ENCODE data around the gene IDH2. TPM values are rescaled to one million over a fixed set of nuclear protein-coding genes. Genes with fewer than 3 reads are reported as not detected.

Gene IDH2
- total and polyA plus RNA-seq, 4 donors = 149 to 339 (median 298) TPM

GRCh38 chr15:90038632-90039095, 63.6 kb downstream of the IDH2 start:
- peaks cover 25 to 50% (median 38%) of the 10 kb centered on the region in 4 donors for H3K4me1 ChIP-seq (ENCODE audit: control insufficient read depth in 4 of 4, insufficient read depth in 4 of 4, low read length in 3 of 4)
- no peaks in the 10 kb centered on the region for H3K27me3 ChIP-seq (ENCODE audit: control insufficient read depth in 4 of 4, insufficient read depth in 4 of 4, low read length in 3 of 4)
- H3K36me3 ChIP-seq (ENCODE audit: control insufficient read depth in 4 of 4, insufficient read depth in 3 of 4, low read depth in 1 of 4, low read length in 3 of 4) = no peaks in the 10 kb centered on the region
- H3K4me3 ChIP-seq (ENCODE audit: low read depth in 1 of 3, low read length in 3 of 3) = no peak overlapping the region
- 26% methylated on average over 3 of the region's 3 CpGs for WGBS
- H3K27ac ChIP-seq (ENCODE audit: low read depth in 1 of 2, low read length in 2 of 2) = peak overlapping the region; percentile 57 to 67
- peak; percentile 49 for TF ChIP-seq HNF4G (IDR thresholded peaks at IDR 0.05)
- peak in 1 of 2 donors; percentile 78 for TF ChIP-seq EGR1 (IDR thresholded peaks at IDR 0.05; ENCODE audit: low read depth in 2 of 2)
- peak; percentile 44 for TF ChIP-seq NR2F2 (IDR thresholded peaks at IDR 0.05)
- no peak for TF ChIP-seq ZBTB33 (IDR thresholded peaks at IDR 0.05)
- TF ChIP-seq FOXA2 (IDR thresholded peaks at IDR 0.05) = peak; percentile 63
- TF ChIP-seq ATF3 (IDR thresholded peaks at IDR 0.05) = peak; percentile 47
- TF ChIP-seq HNF4A (conservative IDR thresholded peaks at IDR 0.05) = peak; percentile 88 to 94
- TF ChIP-seq RAD21 (IDR thresholded peaks at IDR 0.05) = peak; percentile 56 to 58
- peak; percentile 67 for TF ChIP-seq FOXA1 (IDR thresholded peaks at IDR 0.05)
- TF ChIP-seq JUND (IDR thresholded peaks at IDR 0.05) = peak; percentile 56 to 83
- no peak for TF ChIP-seq CTCF (IDR thresholded peaks at IDR 0.05; ENCODE audit: low read depth, low read length, missing input control)
- peak; percentile 80 for TF ChIP-seq YY1 (IDR thresholded peaks at IDR 0.05)
- peak; percentile 72 for TF ChIP-seq REST (IDR thresholded peaks at IDR 0.05)
- TF ChIP-seq GABPA (IDR thresholded peaks at IDR 0.05 in 1 of 2, conservative IDR thresholded peaks at IDR 0.05 in 1 of 2) = peak in 1 of 2 donors; percentile 69
- TF ChIP-seq SP1 (IDR thresholded peaks at IDR 0.05) = peak; percentile 80
- TF ChIP-seq MAX (IDR thresholded peaks at IDR 0.05) = peak; percentile 91
- peak; percentile 86 to 96 for TF ChIP-seq RXRA (IDR thresholded peaks at IDR 0.05)
- no peak for TF ChIP-seq TAF1 (conservative IDR thresholded peaks at IDR 0.05)
- H3K9ac ChIP-seq (ENCODE audit: low read depth in 1 of 2, low read length in 2 of 2) = no peak overlapping the region
- no peak for DNase-seq (ENCODE audit: low spot score)
- no peaks in the 10 kb centered on the region for H3K9me3 ChIP-seq (ENCODE audit: control insufficient read depth in 4 of 4, low read length in 3 of 4)

All from liver (tissue), 9 donors.